Heart left ventricle (tissue), 16 donors: ENCODE results near the gene ENAH. TPM values are rescaled to one million over a fixed set of nuclear protein-coding genes. Genes with fewer than 3 reads are reported as not detected.

Experiments
- ATAC-seq, 4 donors: fragments of 200-7000 bp; cut with Tn5 transposase; one replicate each; pipeline ENCODE4 v1.9.1; 2020 to 2022; ENCODE audit warnings: moderate library complexity in 4 of 4, mild to moderate bottlenecking in 3 of 4, moderate number of reproducible peaks in 1 of 4
- DNase-seq, 5 donors: peaks; one replicate each; pipeline ENCODE4 v3.0.0-alpha.2; 2020
- H3K27ac ChIP-seq, 12 donors: fragments of 200-600 bp; sonication (generic) in 4 of 12; one replicate each; pipeline versions ENCODE4 v1.5.0 to v1.8.0; 2016 to 2022; ENCODE audit warnings: mild to moderate bottlenecking in 2 of 12
- H3K27me3 ChIP-seq, 9 donors: fragments of 200-600 bp; sonication (generic) in 2 of 9; one replicate each; pipeline versions ENCODE4 v1.5.1 to v1.8.0; 2016 to 2022; ENCODE audit warnings: mild to moderate bottlenecking in 3 of 9
- H3K36me3 ChIP-seq, 9 donors: fragments of 200-600 bp; sonication (generic) in 2 of 9; one replicate each; pipeline versions ENCODE4 v1.5.0 to v1.8.0; 2018 to 2022; ENCODE audit warnings: mild to moderate bottlenecking in 2 of 9
- H3K4me1 ChIP-seq, 12 donors: fragments of 200-600 bp; sonication (generic) in 4 of 12; one replicate each; pipeline versions ENCODE4 v1.5.0 to v1.8.0; 2016 to 2022; ENCODE audit warnings: mild to moderate bottlenecking in 3 of 12
- H3K4me3 ChIP-seq, 12 donors: fragments of 200-600 bp; sonication (generic) in 4 of 12; one replicate each; pipeline versions ENCODE4 v1.5.0 to v1.8.0; 2017 to 2022; ENCODE audit warnings: mild to moderate bottlenecking in 9 of 12, moderate library complexity in 4 of 12
- H3K9me3 ChIP-seq, 12 donors: fragments of 200-600 bp; sonication (generic) in 4 of 12; one replicate each; pipeline versions ENCODE4 v1.5.0 to v1.8.0; 2016 to 2022; ENCODE audit warnings: mild to moderate bottlenecking in 1 of 12
- POLR2A ChIP-seq, 2 donors: fragments of 450-650 bp; IDR thresholded peaks; one replicate each; pipeline ENCODE4 v1.6.1; 2017; ENCODE audit warnings: antibody characterized with exemption in 2 of 2, mild to moderate bottlenecking in 2 of 2, moderate library complexity in 2 of 2
- WGBS, 4 donors: extraction: QIAGEN DNeasy Blood & Tissue Kit in 2 of 4; methylation state at CpG; one replicate each; pipeline versions ENCODE4 v1.1.5 to v1.1.7; 2013 to 2018; 5-methylcytosine and 5-hydroxymethylcytosine counted together
- intact Hi-C, 10 donors: fragments of 100-400 bp; cut with DNase I; formaldehyde crosslinking; loops; one replicate each; pipeline versions ENCODE4 v1.11.1 to v1.14.2; 2022
- polyA plus RNA-seq, 2 donors: library from polyadenylated mRNA; stranded (reverse); fragments of 200-250 nt; gene quantifications; one replicate each; pipeline ENCODE4 v1.2.3, GENCODE V29; 2013
- total RNA-seq, 9 donors: library from RNA; depleted of rRNA in 2 of 9; stranded (reverse); fragments of >200 nt in 2 of 9; fragmentation: NEBNext Ultra II Directional in 3 of 9; extraction: Animal tissue kit (Norgen Biotek cat#: 25700) in 3 of 9; gene quantifications; one replicate each; pipeline versions ENCODE4 v1.1.0 to v1.2.4, GENCODE V29; 2016 to 2023
- TF ChIP-seq, protein P1 (sequence below), 12 donors: fragments of 200-600 bp; sonication (generic) in 4 of 12; IDR thresholded peaks; one replicate each; pipeline versions ENCODE4 v1.5.0 to v1.8.0; 2018 to 2022; ENCODE audit warnings: antibody characterized with exemption in 12 of 12, mild to moderate bottlenecking in 5 of 12
- donor health status: ischemic (EF 13 %, LVEDD 7.1; RV severe dilation, severe dysfunction).
- donor health status: healthy with polysubstance abuse.
- donor health status: DM: no; HTN: yes; CAD: no.
- donor health status: DM: no; HTN: no; CAD: no.
- donor health status: ischemic (EF 25% LVEDD 6.9; RV normal size, moderate dysfunction).
- donor health status: ischemic (EF 25% LVEDD 5.7; RV mildly dilated, moderate dysfunction).
- donor health status: healthy.
- donor health status: DM: yes; HTN: yes; CAD: no.
- donor health status: ischemic (EF 35%, LVEDD 5.7; RV mildly dilated, moderate dysfunction).
- donor health status: nonischemic (EF 11% LVEDD 7.7; RV severe dilation, severe dysfunction).
- donor health status: DM: yes; HTN: yes; CAD: no.
- donor health status: PGD.
- donor health status: ischemic (EF 29% LVEDD 5.4; RV normal size, mild dysfunction).
- donor health status: nonischemic (EF 23%, LVEDD 6.1; RV moderate dilation, normal function).

Gene ENAH
- total and polyA plus RNA-seq, 11 donors: 17.0 to 183 (median 86.1) TPM

DNA sequence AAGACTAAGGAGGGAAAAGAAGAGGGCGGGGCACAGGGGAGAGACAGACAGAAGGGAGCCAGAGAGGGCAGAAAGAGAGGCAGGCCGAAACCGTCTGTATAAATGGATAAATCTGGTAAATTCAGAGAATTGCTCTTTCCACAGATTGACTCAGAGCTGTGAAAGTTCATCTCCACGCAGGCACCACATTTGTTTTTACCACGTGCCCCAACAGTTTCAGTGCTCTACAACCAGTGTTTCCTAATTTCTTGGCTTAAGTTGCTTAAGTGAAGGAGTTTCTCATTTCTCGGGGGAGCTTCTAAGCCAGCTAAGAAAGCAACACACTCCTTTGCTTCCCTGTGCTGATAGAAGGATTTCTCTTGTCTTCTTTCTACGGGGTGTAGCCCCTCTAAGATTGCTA is 87.1 kb downstream of the ENAH start:
- WGBS, 4 donors: 69 to 82% (median 78%) methylated on average over 7 of the region's 7 CpGs
- H3K4me1 ChIP-seq: peaks cover 0 to 39% (median 2%) of the 10 kb centered on the region in 12 donors
- H3K4me3 ChIP-seq: no peak overlapping the region
- H3K27ac ChIP-seq: peak overlapping the region in 2 of 12 donors; percentile 7 to 20
- no peaks in the 10 kb centered on the region for H3K9me3 ChIP-seq
- DNase-seq (peak in 1 of 5 donors; percentile 31), ATAC-seq (peak in 3 of 4 donors; percentile 68 to 82 (median 79))
- TF ChIP-seq, protein P1, sequence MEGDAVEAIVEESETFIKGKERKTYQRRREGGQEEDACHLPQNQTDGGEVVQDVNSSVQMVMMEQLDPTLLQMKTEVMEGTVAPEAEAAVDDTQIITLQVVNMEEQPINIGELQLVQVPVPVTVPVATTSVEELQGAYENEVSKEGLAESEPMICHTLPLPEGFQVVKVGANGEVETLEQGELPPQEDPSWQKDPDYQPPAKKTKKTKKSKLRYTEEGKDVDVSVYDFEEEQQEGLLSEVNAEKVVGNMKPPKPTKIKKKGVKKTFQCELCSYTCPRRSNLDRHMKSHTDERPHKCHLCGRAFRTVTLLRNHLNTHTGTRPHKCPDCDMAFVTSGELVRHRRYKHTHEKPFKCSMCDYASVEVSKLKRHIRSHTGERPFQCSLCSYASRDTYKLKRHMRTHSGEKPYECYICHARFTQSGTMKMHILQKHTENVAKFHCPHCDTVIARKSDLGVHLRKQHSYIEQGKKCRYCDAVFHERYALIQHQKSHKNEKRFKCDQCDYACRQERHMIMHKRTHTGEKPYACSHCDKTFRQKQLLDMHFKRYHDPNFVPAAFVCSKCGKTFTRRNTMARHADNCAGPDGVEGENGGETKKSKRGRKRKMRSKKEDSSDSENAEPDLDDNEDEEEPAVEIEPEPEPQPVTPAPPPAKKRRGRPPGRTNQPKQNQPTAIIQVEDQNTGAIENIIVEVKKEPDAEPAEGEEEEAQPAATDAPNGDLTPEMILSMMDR (IDR thresholded peaks at IDR 0.05): no peak
- no peak for TF ChIP-seq POLR2A (IDR thresholded peaks at IDR 0.05)
- no peaks in the 10 kb centered on the region for H3K27me3 ChIP-seq
- intact Hi-C loops: loop anchor here in 1 of 10 donors (5.0 kb wide), 1 partner anchor 201 kb away; no protein-coding TSS in a partner anchor
- peaks cover 0 to 34% (median 4%) of the 10 kb centered on the region in 9 donors for H3K36me3 ChIP-seq

DNA sequence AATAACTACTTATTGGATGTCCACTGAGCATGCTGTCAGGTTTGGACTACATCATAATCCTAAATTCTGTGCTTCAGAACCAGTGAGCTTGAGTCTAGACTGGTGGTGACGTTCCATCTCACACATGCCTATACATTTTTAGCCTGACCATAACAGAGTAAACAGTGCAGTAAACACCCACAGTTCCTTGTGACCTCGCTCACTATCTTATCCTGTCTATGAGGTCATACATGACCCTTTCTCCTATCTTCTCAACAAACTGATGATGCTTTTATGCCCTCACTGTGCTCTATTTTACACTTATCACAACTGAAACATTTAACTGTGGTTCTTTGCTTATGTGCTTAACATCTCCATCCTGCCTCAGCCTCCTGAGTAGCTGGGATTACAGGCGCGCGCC is 91.2 kb downstream of the ENAH start:
- DNase-seq (no peak), ATAC-seq (no peak)
- Histone ChIP-seq H3K9me3 (peaks cover 0 to 17% (median under 1%) of the 10 kb centered on the region in 12 donors), H3K36me3 (peaks cover 0 to 42% (median 4%) of the 10 kb centered on the region in 9 donors), H3K27ac (no peak overlapping the region), H3K4me3 (no peak overlapping the region), H3K4me1 (peaks cover 0 to 17% (median 0%) of the 10 kb centered on the region in 12 donors), H3K27me3 (no peaks in the 10 kb centered on the region)
- 96 to 98% (median 96%) methylated on average over 5 of the region's 5 CpGs for WGBS, 4 donors
- intact Hi-C loops: no loop called here
- TF ChIP-seq, protein P1 (IDR thresholded peaks at IDR 0.05): no peak
- TF ChIP-seq POLR2A (IDR thresholded peaks at IDR 0.05): no peak

DNA sequence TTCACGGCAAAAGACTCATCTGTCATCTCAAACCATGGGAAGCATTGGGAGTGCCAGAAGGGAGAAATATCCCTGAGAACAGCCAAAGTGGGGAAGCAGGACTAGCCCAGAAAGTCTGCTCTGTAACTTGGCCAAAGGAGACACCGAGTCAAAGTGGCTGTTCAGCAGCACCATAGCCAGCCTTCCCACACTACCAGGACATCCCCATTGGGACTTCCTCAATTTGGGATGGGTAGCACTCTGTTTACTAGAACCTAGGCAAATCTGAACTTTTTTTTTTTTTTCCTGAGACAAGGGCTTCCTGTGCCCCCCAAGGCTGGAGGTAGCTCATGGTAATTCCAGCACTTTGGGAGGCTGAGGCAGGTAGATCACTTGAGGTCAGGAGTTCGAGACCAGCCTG is 93.0 kb downstream of the ENAH start:
- Histone ChIP-seq H3K4me1 (peaks cover 0 to 4% (median 0%) of the 10 kb centered on the region in 12 donors), H3K4me3 (no peak overlapping the region), H3K27ac (no peak overlapping the region), H3K27me3 (no peaks in the 10 kb centered on the region), H3K9me3 (peaks cover 0 to 24% (median 2%) of the 10 kb centered on the region in 12 donors), H3K36me3 (peaks cover 0 to 32% (median 0%) of the 10 kb centered on the region in 9 donors)
- DNase-seq: no peak
- TF ChIP-seq POLR2A (IDR thresholded peaks at IDR 0.05): no peak
- TF ChIP-seq, protein P1 (IDR thresholded peaks at IDR 0.05): no peak
- intact Hi-C loops: loop anchor here in 3 of 10 donors (5.0 to 10.0 kb wide), 3 partner anchors 55 to 95 kb away; partner anchors contain the start of gene ENAH (in 2 of the 3)
- 78 to 98% (median 96%) methylated on average over 3 of the region's 3 CpGs for WGBS, 4 donors
- no peak for ATAC-seq

DNA sequence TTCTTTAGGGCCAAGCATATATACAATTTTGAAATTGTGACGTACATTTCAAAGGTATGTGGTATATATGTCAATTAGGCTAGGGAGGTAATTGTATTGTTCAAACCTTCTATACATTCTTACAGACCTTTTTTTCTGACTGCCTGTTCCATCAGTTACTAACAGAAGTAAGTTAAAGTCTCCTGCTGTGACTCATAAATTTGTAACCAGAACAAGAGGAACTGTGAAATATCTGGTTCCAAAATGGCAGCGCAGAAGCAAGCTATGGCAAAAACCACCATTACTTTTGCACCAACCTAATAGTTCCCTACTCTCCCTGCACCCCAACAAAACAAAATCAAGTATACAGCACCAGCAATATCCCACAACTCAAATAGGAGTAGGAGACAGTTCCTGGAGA is 93.6 kb downstream of the ENAH start:
- H3K9me3 ChIP-seq: peaks cover 0 to 24% (median 2%) of the 10 kb centered on the region in 12 donors
- H3K4me1 ChIP-seq: peaks cover 0 to 4% (median 0%) of the 10 kb centered on the region in 12 donors
- no peak overlapping the region for H3K27ac ChIP-seq
- TF ChIP-seq POLR2A (IDR thresholded peaks at IDR 0.05): no peak
- H3K4me3 ChIP-seq: no peak overlapping the region
- ATAC-seq (no peak), DNase-seq (no peak)
- 93 to 96% (median 95%) methylated on average over 2 of the region's 2 CpGs for WGBS, 4 donors
- intact Hi-C loops: loop anchor here in 3 of 10 donors (5.0 to 10.0 kb wide), 3 partner anchors 55 to 95 kb away; partner anchors contain the start of gene ENAH (in 2 of the 3)
- peaks cover 0 to 29% (median 0%) of the 10 kb centered on the region in 9 donors for H3K36me3 ChIP-seq
- H3K27me3 ChIP-seq: no peaks in the 10 kb centered on the region
